IMR-90 (cell line): ENCODE data around the gene CLCA1. TPM values are rescaled to one million over a fixed set of nuclear protein-coding genes. Genes with fewer than 3 reads are reported as not detected.

Source experiments
- ATAC-seq: fragments of 200-7000 bp; cut with Tn5 transposase; 2 replicates; pipeline ENCODE4 v1.9.1; 2020; ENCODE audit warnings: low read depth, mild to moderate bottlenecking, moderate library complexity
- BruUV-seq: library from RNA; stranded (reverse); fragments of 400-500 nt; replicated peaks from 2 replicates; lab custom pipeline; 2021; lab: Mats Ljungman, UMichigan
- CTCF ChIA-PET: fragments of 300-600 bp; formaldehyde crosslinking; extraction: SDS; loops from one replicate; lab custom pipeline; 2021; ENCODE audit warnings: antibody characterized with exemption; lab: Yijun Ruan, JAX
- POLR2A ChIA-PET: fragments of 300-600 bp; sonication (Branson Sonifier 250); formaldehyde crosslinking; loops from one replicate; lab custom pipeline; 2022; ENCODE audit warnings: antibody characterized with exemption; ENCODE audit not compliant: unreplicated experiment; lab: Charles Lee
- DNase-seq: peaks from one replicate; pipeline ENCODE4 v3.0.0; 2013
- H2AFZ ChIP-seq: replicated peaks from 2 replicates; pipeline ENCODE3; 2013; ENCODE audit warnings: low read length, mild to moderate bottlenecking; ENCODE audit not compliant: poor library complexity
- H2AK5ac ChIP-seq: 2 replicates; pipeline ENCODE4 v1.6.1; 2013; ENCODE audit warnings: low read depth, low read length, inconsistent platforms
- H2AK9ac ChIP-seq: replicated peaks from 2 replicates; pipeline ENCODE3; 2013; ENCODE audit warnings: mild to moderate bottlenecking, low read depth, low read length, moderate library complexity; ENCODE audit not compliant: poor library complexity
- H2BK120ac ChIP-seq: 2 replicates; pipeline ENCODE4 v1.6.1; 2013; ENCODE audit warnings: low read depth, low read length, inconsistent platforms
- H2BK15ac ChIP-seq: 3 replicates; pipeline ENCODE4 v1.6.1; 2013; ENCODE audit warnings: low read depth, low read length, inconsistent platforms
- H2BK20ac ChIP-seq: 2 replicates; pipeline ENCODE4 v1.6.1; 2013; ENCODE audit warnings: low read depth, mild to moderate bottlenecking, inconsistent platforms, low read length, moderate library complexity
- H2BK5ac ChIP-seq: 2 replicates; pipeline ENCODE4 v1.6.1; 2013; ENCODE audit warnings: mild to moderate bottlenecking, low read depth, low read length, inconsistent platforms; ENCODE audit not compliant: poor library complexity, severe bottlenecking
- H3K14ac ChIP-seq: replicated peaks from 2 replicates; pipeline ENCODE4 v1.6.1; 2013; ENCODE audit warnings: low read depth, low read length, inconsistent platforms
- H3K18ac ChIP-seq: 2 replicates; pipeline ENCODE4 v1.6.1; 2013; ENCODE audit warnings: low read depth, low read length, control low read depth
- H3K23ac ChIP-seq: 2 replicates; pipeline ENCODE4 v1.6.1; 2013; ENCODE audit warnings: low read depth, low read length, inconsistent platforms
- H3K27ac ChIP-seq: 2 replicates; pipeline ENCODE4 v1.5.1; 2013; ENCODE audit warnings: mild to moderate bottlenecking, control low read depth, low read length; ENCODE audit not compliant: insufficient read depth
- H3K27me3 ChIP-seq: 2 replicates; pipeline ENCODE4 v1.6.1; 2013; ENCODE audit warnings: low read length; ENCODE audit not compliant: control insufficient read depth, insufficient read depth
- H3K36me3 ChIP-seq: 2 replicates; pipeline ENCODE4 v1.6.1; 2013; ENCODE audit warnings: low read length, mixed read lengths; ENCODE audit not compliant: control insufficient read depth, insufficient read depth
- H3K4ac ChIP-seq: 2 replicates; pipeline ENCODE4 v1.6.1; 2013; ENCODE audit warnings: low read depth, low read length, inconsistent platforms
- H3K4me1 ChIP-seq: 2 replicates; pipeline ENCODE4 v1.6.1; 2013; ENCODE audit warnings: low read length, mixed read lengths; ENCODE audit not compliant: control insufficient read depth, insufficient read depth
- H3K4me2 ChIP-seq: 2 replicates; pipeline ENCODE4 v1.6.1; 2013; ENCODE audit warnings: low read depth, mild to moderate bottlenecking, control low read depth, low read length, moderate library complexity
- H3K4me3 ChIP-seq: 2 replicates; pipeline ENCODE4 v1.5.1; 2013; ENCODE audit warnings: low read depth, mild to moderate bottlenecking, control low read depth, low read length, moderate library complexity; ENCODE audit not compliant: insufficient read depth
- H3K56ac ChIP-seq: 2 replicates; pipeline ENCODE4 v1.6.1; 2013; ENCODE audit warnings: low read length, inconsistent platforms; ENCODE audit not compliant: insufficient read depth; ENCODE audit errors: extremely low read depth
- H3K79me1 ChIP-seq, 2 experiments: 2 replicates each; pipeline ENCODE4 v1.6.1; 2013; ENCODE audit warnings: low read length in 2 of 2, inconsistent platforms in 1 of 2, low read depth in 1 of 2
- H3K9ac ChIP-seq: 2 replicates; pipeline ENCODE4 v1.6.1; 2013; ENCODE audit warnings: low read depth, low read length, control low read depth
- H3K9me1 ChIP-seq: 2 replicates; pipeline ENCODE4 v1.6.1; 2013; ENCODE audit warnings: low read length, inconsistent platforms; ENCODE audit not compliant: insufficient read depth
- H3K9me3 ChIP-seq: 2 replicates; pipeline ENCODE4 v1.6.1; 2013; ENCODE audit warnings: low read length; ENCODE audit not compliant: control insufficient read depth, insufficient read depth
- H4K20me1 ChIP-seq: 2 replicates; pipeline ENCODE4 v1.6.1; 2013; ENCODE audit warnings: low read length, inconsistent platforms; ENCODE audit not compliant: insufficient read depth
- H4K5ac ChIP-seq: 2 replicates; pipeline ENCODE4 v1.6.1; 2013; ENCODE audit warnings: mild to moderate bottlenecking, low read depth, low read length, control low read depth
- H4K8ac ChIP-seq, 2 experiments: 2 replicates each; pipeline ENCODE4 v1.6.1; 2013; ENCODE audit warnings: low read depth in 2 of 2, low read length in 2 of 2, control low read depth in 1 of 2, inconsistent platforms in 1 of 2
- H4K91ac ChIP-seq: 2 replicates; pipeline ENCODE4 v1.6.1; 2013; ENCODE audit warnings: low read depth, low read length, inconsistent platforms; ENCODE audit not compliant: insufficient read depth
- BHLHE40 ChIP-seq: fragments of 150-350 bp; IDR thresholded peaks from 2 replicates; pipeline ENCODE4 v1.6.1; 2016; ENCODE audit warnings: mild to moderate bottlenecking, low read depth, low read length
- CEBPB ChIP-seq: IDR thresholded peaks from 2 replicates; pipeline ENCODE4 v1.6.1; 2012; ENCODE audit warnings: low read depth, low read length, improper control_type of control experiment
- CHD1 ChIP-seq: IDR thresholded peaks from 2 replicates; pipeline ENCODE4 v1.6.1; 2012; ENCODE audit warnings: low read depth, low read length, improper control_type of control experiment
- FOS ChIP-seq: fragments of 150-350 bp; IDR thresholded peaks from 2 replicates; pipeline ENCODE4 v1.6.1; 2016; ENCODE audit warnings: low read depth, low read length
- MAFK ChIP-seq: IDR thresholded peaks from 2 replicates; pipeline ENCODE4 v1.6.1; 2012; ENCODE audit warnings: low read depth, low read length, improper control_type of control experiment
- MAZ ChIP-seq: IDR thresholded peaks from 2 replicates; pipeline ENCODE4 v1.6.1; 2012; ENCODE audit warnings: low read depth, mild to moderate bottlenecking, low read length, improper control_type of control experiment, moderate library complexity, borderline replicate concordance
- MXI1 ChIP-seq: IDR thresholded peaks from 2 replicates; pipeline ENCODE4 v1.6.1; 2012; ENCODE audit warnings: low read depth, mild to moderate bottlenecking, low read length, moderate library complexity, borderline replicate concordance
- NFE2L2 ChIP-seq: fragments of 150-350 bp; IDR thresholded peaks from 2 replicates; pipeline ENCODE4 v1.6.1; 2016; ENCODE audit warnings: low read depth, mild to moderate bottlenecking, low read length
- POLR2A ChIP-seq: IDR thresholded peaks from 2 replicates; pipeline ENCODE4 v1.6.1; 2012; ENCODE audit warnings: mild to moderate bottlenecking, low read depth, low read length
- RAD21 ChIP-seq: IDR thresholded peaks from 2 replicates; pipeline ENCODE4 v1.6.1; 2012; ENCODE audit warnings: low read length, improper control_type of control experiment
- RCOR1 ChIP-seq: IDR thresholded peaks from 2 replicates; pipeline ENCODE4 v1.6.1; 2012; ENCODE audit warnings: mild to moderate bottlenecking, low read length, improper control_type of control experiment; ENCODE audit not compliant: insufficient replicate concordance
- RFX5 ChIP-seq: IDR thresholded peaks from 2 replicates; pipeline ENCODE4 v1.8.0; 2012; ENCODE audit warnings: low read depth, mild to moderate bottlenecking, low read length, moderate library complexity
- SMC3 ChIP-seq: fragments of 150-350 bp; IDR thresholded peaks from 2 replicates; pipeline ENCODE4 v1.6.1; 2016; ENCODE audit warnings: low read depth, mild to moderate bottlenecking, antibody characterized with exemption, low read length, moderate library complexity
- WGBS, 2 experiments: methylation state at CpG; one replicate each; pipeline versions ENCODE4 v1.1.5 to v1.1.7; 2013; ENCODE audit warnings: missing lambda C conversion rate in 2 of 2; ENCODE audit not compliant: insufficient read length in 1 of 2; ENCODE audit errors: extremely low coverage in 2 of 2; 5-methylcytosine and 5-hydroxymethylcytosine counted together
- dilution Hi-C: fragments of 300-500 bp; cut with HindIII; formaldehyde crosslinking; loops from one replicate; pipeline ENCODE4 v1.14.3; 2018; ENCODE audit warnings: low sequenced_read_pairs; ENCODE audit not compliant: unreplicated experiment
- in situ Hi-C: fragments of 300-500 bp; cut with MboI; formaldehyde crosslinking; loops from 3 replicates; pipeline ENCODE4 v1.14.3; 2019; ENCODE audit warnings: low sequenced_read_pairs, inconsistent platforms, mixed read lengths
- intact Hi-C: fragments of 100-400 bp; cut with micrococcal nuclease; formaldehyde crosslinking; loops from 2 replicates; pipeline ENCODE4 v1.10.0; 2022
- polyA plus RNA-seq, 3 experiments: library from polyadenylated mRNA; depleted of rRNA; stranded (reverse); fragments of >200 nt; gene quantifications; 2 replicates each; pipeline ENCODE4 v1.2.3, GENCODE V29; 2012; ENCODE audit warnings: low replicate concordance in 1 of 3
- total RNA-seq: library from RNA; depleted of rRNA; stranded (reverse); fragments of >200 nt; gene quantifications from 2 replicates; pipeline ENCODE4 v1.2.3, GENCODE V29; 2012
- TF ChIP-seq, protein P1 (sequence below): fragments of 150-350 bp; IDR thresholded peaks from 2 replicates; pipeline ENCODE4 v1.6.1; 2017; ENCODE audit warnings: mild to moderate bottlenecking, antibody characterized with exemption, low read length, low read depth
- TF ChIP-seq, protein P2 (sequence below): fragments of 150-350 bp; IDR thresholded peaks from 2 replicates; pipeline ENCODE4 v1.6.1; 2016; ENCODE audit warnings: low read depth, mild to moderate bottlenecking, low read length, moderate library complexity, borderline replicate concordance
- TF ChIP-seq, protein P3 (sequence below): conservative IDR thresholded peaks from 2 replicates; pipeline ENCODE4 v1.5.1; 2012; ENCODE audit warnings: mild to moderate bottlenecking, low read depth, low read length, improper control_type of control experiment

Gene CLCA1
- total and polyA plus RNA-seq, 2 of the 4 experiments (the other 2 are of a cell fraction): not detected

DNA sequence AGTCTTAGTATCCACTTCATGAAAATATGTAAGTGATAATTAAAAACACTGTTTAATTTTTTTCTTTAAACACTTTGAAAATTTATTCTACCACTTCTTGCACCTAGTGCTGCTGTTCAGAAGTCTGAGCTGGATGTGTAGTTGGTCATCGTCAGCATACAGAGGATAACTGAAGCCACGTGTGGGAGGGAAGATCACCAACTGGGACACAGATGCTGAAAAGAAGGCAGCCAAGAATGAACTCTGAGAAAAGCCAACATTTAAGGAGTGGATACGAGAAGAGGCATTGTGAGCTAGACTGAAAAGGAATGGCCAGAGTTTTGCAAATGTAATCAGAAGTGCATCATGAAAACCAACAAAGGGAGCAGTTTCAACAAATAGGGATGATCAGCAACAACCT, 53.5 kb downstream of the CLCA1 start:
- Histone ChIP-seq H3K9me1 (no peaks in the 10 kb centered on the region), H3K27me3 (no peaks in the 10 kb centered on the region), H3K18ac (no peak overlapping the region), H3K23ac (no peak overlapping the region), H2AK5ac (no peak overlapping the region), H2AK9ac (no peak overlapping the region), H4K8ac (no peak overlapping the region), H2BK5ac (no peak overlapping the region), H3K79me1 (no peaks in the 10 kb centered on the region), H3K4me2 (no peak overlapping the region), H2BK15ac (no peak overlapping the region), H3K27ac (no peak overlapping the region), H4K5ac (no peak overlapping the region), H3K36me3 (no peaks in the 10 kb centered on the region), H3K14ac (no peak overlapping the region), H4K20me1 (no peaks in the 10 kb centered on the region), H3K4me3 (no peak overlapping the region), H2BK120ac (no peak overlapping the region), H3K4ac (no peak overlapping the region), H2AFZ (no peak overlapping the region), H3K9me3 (no peaks in the 10 kb centered on the region), H3K4me1 (no peaks in the 10 kb centered on the region), H3K56ac (no peak overlapping the region), H4K91ac (no peak overlapping the region), H3K9ac (no peak overlapping the region), H2BK20ac (no peak overlapping the region)
- no peak for ATAC-seq
- ChIA-PET POLR2A (no interaction called here), CTCF (no interaction called here)
- dilution Hi-C loops: no loop called here
- DNase-seq: no peak
- intact Hi-C loops: no loop called here
- in situ Hi-C loops: no loop called here
- WGBS, 2 experiments: 70% methylated on average over 2 of the region's 3 CpGs; no CpG with 5 or more reads in 1 of the 2 experiments
- TF ChIP-seq MAFK (no peak), RCOR1 (no peak), NFE2L2 (no peak), FOS (no peak), BHLHE40 (no peak), RAD21 (no peak), CEBPB (no peak), RFX5 (no peak), CHD1 (no peak), MXI1 (no peak), MAZ (no peak), SMC3 (no peak), POLR2A (no peak)
- TF ChIP-seq, protein P1, sequence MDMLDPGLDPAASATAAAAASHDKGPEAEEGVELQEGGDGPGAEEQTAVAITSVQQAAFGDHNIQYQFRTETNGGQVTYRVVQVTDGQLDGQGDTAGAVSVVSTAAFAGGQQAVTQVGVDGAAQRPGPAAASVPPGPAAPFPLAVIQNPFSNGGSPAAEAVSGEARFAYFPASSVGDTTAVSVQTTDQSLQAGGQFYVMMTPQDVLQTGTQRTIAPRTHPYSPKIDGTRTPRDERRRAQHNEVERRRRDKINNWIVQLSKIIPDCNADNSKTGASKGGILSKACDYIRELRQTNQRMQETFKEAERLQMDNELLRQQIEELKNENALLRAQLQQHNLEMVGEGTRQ: no peak
- TF ChIP-seq, protein P2, sequence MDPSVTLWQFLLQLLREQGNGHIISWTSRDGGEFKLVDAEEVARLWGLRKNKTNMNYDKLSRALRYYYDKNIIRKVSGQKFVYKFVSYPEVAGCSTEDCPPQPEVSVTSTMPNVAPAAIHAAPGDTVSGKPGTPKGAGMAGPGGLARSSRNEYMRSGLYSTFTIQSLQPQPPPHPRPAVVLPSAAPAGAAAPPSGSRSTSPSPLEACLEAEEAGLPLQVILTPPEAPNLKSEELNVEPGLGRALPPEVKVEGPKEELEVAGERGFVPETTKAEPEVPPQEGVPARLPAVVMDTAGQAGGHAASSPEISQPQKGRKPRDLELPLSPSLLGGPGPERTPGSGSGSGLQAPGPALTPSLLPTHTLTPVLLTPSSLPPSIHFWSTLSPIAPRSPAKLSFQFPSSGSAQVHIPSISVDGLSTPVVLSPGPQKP: no peak
- TF ChIP-seq, protein P3, sequence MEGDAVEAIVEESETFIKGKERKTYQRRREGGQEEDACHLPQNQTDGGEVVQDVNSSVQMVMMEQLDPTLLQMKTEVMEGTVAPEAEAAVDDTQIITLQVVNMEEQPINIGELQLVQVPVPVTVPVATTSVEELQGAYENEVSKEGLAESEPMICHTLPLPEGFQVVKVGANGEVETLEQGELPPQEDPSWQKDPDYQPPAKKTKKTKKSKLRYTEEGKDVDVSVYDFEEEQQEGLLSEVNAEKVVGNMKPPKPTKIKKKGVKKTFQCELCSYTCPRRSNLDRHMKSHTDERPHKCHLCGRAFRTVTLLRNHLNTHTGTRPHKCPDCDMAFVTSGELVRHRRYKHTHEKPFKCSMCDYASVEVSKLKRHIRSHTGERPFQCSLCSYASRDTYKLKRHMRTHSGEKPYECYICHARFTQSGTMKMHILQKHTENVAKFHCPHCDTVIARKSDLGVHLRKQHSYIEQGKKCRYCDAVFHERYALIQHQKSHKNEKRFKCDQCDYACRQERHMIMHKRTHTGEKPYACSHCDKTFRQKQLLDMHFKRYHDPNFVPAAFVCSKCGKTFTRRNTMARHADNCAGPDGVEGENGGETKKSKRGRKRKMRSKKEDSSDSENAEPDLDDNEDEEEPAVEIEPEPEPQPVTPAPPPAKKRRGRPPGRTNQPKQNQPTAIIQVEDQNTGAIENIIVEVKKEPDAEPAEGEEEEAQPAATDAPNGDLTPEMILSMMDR: no peak
- no TSS peak for BruUV-seq
